NCI-H146 treated with DMSO at 0.1 percent for 48 hours (cell line): ENCODE results near the gene HIPK4.
"Not testable (repeated sequence)": the region's sequence is repeated elsewhere in the genome, so short reads cannot be mapped to it uniquely, and the experiment has no call there.

Experiments used
- DNase-seq: peaks from one replicate; lab custom pipeline; 2025; ENCODE audit not compliant: unreplicated experiment; lab: John Stamatoyannopoulos, UW

The HIPK4 gene

GRCh38 chr19:40341601-40342482, 48.1 kb downstream of the HIPK4 start:
- no peak for DNase-seq

GRCh38 chr19:40339018-40339728, 50.8 kb downstream of the HIPK4 start:
- no peak for DNase-seq

DNA sequence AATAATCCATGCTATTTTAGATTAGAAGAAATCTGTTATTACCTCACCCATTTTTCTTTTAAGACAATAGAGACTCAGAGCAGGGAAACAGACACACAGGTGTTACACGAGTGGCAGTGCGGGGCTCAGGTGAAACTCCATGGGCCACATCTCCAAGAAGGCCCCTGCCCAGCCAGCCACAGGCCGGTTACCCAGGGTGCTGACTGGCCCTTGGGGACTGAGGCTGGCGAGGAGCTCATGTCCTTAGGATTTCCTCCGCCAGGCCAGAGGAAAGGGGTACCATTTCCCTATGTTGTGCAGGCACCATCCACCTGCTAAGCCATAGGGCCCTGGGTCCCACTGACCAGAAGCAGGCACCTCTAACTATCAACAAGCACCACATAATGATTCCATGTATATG, 52.4 kb downstream of the HIPK4 start:
- no peak for DNase-seq

GRCh38 chr19:40337107-40337506, 52.9 kb downstream of the HIPK4 start:
- DNase-seq = no peak

DNA sequence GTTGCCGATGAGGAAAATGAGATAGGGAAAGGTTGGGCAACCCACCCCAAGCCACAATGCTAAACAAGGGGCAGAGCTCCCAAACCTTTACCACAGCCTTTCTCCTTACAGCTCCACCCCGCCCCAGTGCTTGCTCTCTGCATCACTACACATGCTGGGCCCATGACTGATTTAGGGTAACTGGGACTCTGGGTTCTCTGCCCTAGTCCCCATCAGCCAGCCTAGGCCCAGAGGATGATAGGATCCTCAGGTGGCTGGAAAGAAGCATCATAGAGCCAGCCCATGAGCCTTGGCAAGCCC, 53.4 kb downstream of the HIPK4 start:
- DNase-seq = no peak

DNA sequence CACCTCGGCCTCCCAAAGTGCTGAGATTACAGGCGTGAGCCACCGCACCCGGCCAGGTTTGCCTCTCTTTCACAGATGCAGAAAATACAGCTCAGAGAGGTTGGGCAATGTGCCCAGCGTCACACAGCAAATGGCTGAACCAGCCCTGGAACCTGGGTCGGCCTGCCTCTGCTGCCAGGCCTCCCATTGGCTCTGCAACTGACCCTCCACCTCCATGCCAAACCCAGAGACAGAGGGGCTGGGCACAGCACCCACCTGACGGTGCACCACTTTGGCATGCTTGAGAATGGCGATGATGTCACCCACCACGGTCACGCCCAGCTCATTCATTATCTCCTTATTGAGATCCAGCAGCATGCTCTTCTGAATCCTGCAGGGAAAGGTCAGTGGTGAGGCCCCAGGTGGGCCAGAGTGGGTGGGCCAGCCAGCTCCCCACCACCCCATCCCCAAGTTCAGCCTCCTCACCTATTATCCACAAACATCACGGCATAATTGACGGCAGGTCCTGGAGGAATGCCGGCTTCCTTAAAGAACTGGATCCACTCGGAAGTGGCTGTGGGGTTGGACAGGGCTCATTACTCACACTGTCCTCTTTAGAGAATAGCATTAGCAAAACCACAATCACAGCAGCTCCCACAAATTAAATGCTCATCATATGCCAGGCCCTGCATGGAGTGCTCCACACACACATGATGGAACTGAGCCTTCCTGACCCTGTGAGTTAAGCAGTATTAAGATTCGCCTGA, 54.0 kb downstream of the HIPK4 start:
- DNase-seq = no peak

DNA sequence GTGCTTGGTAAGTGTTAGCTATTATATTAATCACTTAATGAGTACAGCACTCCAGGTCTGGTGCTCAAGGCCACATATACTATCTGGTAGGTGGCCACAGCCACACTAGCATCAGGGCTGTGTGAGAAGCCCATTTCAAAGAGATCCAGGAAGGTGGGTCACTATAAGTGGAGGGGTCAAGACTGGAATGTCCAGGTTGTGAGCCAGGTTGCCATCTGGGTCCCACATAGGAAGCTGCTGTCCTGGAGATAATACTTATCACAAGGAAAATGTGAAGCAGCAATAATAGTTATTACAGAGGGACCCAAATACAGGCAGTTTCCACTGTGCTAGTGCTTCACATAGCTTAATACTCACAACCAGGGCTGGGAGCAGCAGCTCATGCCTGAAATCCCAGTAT, 54.9 kb downstream of the HIPK4 start:
- no peak for DNase-seq

DNA sequence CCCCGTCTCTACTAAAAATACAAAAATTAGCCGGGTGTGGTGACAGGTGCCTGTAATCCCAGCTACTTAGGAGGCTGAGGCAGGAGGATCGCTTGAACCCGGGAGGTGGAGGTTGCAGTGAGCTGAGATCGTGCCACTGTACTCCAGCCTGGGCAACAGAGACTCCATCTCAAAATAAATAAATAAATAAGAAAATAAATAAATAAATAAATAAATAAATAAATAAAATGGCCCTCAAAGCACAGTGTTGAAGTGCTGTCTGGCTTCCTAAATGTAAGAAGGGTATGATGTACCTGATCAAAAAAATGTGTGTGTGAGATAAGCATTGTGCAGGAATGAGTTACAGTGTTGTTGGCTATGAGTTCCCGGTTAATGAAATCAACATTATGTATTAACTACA, 56.9 kb downstream of the HIPK4 start:
- not testable (repeated sequence) for DNase-seq

GRCh38 chr19:40332669-40333068, 57.3 kb downstream of the HIPK4 start:
- DNase-seq = no peak

GRCh38 chr19:40331052-40331451, 58.9 kb downstream of the HIPK4 start:
- no peak for DNase-seq
